GM12872 (cell line): ENCODE results near the gene MMP20.

Source experiments
- TF ChIP-seq, protein P1 (sequence below): IDR thresholded peaks from 3 replicates; pipeline ENCODE4 v1.5.1; 2011; ENCODE audit warnings: low read depth, mild to moderate bottlenecking, low read length, moderate library complexity; ENCODE audit not compliant: insufficient read depth

The MMP20 gene

DNA sequence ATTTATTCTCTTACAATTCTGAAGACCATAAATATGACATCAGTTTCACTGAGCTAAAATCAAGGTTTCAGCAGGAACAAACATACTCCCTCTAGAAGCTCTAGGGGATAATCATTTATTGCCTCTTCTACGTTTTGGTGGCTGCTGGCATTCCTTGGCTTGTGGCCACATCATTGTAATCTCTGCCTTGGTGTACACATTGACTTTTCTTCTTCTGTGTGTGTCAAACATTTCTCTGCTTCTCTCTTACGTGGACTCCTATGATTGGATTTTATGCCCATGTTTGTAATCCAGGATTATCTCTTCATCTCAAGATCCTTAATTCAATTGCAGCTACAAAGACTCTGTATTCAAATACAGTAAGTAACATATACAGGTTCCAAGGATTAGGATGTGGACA is 30.4 kb upstream of the MMP20 start:
- TF ChIP-seq, protein P1, sequence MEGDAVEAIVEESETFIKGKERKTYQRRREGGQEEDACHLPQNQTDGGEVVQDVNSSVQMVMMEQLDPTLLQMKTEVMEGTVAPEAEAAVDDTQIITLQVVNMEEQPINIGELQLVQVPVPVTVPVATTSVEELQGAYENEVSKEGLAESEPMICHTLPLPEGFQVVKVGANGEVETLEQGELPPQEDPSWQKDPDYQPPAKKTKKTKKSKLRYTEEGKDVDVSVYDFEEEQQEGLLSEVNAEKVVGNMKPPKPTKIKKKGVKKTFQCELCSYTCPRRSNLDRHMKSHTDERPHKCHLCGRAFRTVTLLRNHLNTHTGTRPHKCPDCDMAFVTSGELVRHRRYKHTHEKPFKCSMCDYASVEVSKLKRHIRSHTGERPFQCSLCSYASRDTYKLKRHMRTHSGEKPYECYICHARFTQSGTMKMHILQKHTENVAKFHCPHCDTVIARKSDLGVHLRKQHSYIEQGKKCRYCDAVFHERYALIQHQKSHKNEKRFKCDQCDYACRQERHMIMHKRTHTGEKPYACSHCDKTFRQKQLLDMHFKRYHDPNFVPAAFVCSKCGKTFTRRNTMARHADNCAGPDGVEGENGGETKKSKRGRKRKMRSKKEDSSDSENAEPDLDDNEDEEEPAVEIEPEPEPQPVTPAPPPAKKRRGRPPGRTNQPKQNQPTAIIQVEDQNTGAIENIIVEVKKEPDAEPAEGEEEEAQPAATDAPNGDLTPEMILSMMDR: no peak

DNA sequence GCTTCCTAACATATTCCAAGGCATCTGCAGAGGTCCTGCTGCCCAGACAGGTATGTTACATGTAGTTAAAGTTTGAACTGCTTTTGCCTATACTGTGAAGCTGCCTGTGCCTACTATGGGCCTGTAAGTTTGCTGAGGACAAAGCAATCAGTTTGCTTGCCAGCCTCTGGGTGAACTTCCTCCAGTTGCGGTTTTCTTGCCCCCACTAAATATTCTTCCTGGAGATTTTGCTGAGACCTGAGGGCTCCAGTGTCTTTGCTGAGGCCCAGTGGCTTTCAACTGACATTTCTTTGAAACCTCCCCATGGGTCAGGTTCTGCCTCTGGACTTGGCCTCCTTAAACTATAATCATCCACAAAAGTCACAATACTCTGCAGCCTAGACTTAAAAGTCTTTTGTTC is 29.6 kb upstream of the MMP20 start:
- TF ChIP-seq, protein P1: no peak

DNA sequence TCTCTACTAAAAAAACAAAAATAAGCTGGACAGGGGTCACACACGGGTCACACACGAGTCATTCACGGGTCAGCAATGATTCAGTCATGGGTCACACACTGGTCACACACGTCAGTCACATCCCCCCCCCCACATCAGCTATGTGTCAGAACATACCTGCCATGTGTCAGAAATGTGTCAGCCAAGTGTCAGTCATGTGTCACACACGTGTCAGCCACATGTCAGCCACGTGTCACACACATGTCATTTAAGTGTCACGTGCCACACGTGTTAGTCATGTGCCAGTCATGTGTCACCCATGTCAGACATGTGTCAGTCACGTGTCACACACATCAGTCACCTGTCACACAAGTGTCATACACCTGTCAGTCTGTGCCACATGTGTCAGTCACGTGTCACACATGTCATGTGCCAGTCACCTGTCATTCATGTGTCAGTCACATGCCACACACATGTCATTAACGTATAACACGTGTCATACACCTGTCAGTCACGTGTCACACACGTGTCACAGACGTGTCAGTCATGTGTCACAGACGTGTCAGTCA is 28.7 kb upstream of the MMP20 start:
- TF ChIP-seq, protein P1: no peak

- TF ChIP-seq, protein P1: no peak
Measured at GRCh38 chr11:102647430-102647829, 22.3 kb upstream of the MMP20 start.

DNA sequence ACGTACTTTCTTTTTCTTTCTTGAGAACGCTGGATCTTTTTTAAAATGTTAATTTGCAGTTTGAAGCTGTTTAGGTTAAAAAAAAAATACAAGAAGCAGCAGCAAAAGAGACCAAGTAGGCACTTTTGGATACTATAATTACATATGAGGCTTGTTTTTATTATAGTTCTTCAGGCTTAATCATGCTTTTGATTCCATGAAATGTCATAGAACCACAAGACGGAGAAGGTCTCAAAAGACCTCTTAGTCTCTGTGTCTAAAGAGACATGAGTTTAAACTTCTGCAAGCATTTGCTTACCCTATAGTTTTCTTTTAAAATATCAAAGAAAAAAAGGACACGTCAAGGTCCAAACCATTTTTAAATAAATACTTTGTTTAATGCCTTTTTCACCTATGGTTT is 18.8 kb upstream of the MMP20 start:
- TF ChIP-seq, protein P1: no peak

DNA sequence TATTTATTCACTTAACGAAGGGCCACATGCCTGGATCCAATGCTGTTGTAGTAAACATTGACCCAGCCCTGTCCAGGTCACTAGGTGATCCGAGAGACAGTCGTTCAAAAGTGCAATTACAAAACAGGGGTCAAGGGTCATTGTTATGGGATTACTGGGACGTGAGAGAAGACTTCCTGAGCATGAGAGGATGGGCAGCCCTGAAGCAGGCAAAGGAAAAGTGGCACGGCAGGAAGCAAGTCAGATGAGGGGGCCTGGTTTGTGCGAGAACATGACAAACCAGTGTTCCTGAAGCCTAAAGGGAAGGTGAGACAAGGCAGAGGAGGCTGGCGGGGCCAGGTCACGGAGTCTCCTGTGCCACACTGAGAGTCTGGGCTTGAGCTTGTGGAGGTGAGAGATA is 15.8 kb upstream of the MMP20 start:
- TF ChIP-seq, protein P1: no peak

- TF ChIP-seq, protein P1: no peak
Measured at GRCh38 chr11:102639656-102640055, 14.5 kb upstream of the MMP20 start.
